GM18526 (cell line): Measurements from ENCODE around the gene ANKH.

Experiments
- POLR2A ChIP-seq: IDR thresholded peaks from 3 replicates; pipeline ENCODE4 v1.6.1; 2011; ENCODE audit not compliant: insufficient read length; ENCODE audit errors: extremely low read depth

ANKH gene

GRCh38 chr5:14871214-14872069 lies at the start of gene ANKH:
TSS of gene ANKH (minus strand) at chr5:14871778. CDS start at chr5:14871447, 331 bp downstream.
- peak; percentile 14 for TF ChIP-seq POLR2A

GRCh38 chr5:14920121-14920520 lies 48.5 kb upstream of the ANKH start:
- TF ChIP-seq POLR2A, result no peak

- no peak for TF ChIP-seq POLR2A
Observed at GRCh38 chr5:14917719-14918118, 46.1 kb upstream of the ANKH start.

- no peak for TF ChIP-seq POLR2A
Observed at GRCh38 chr5:14915291-14915952, 43.8 kb upstream of the ANKH start.

GRCh38 chr5:14914623-14915260 lies 43.2 kb upstream of the ANKH start:
- no peak for TF ChIP-seq POLR2A

- no peak for TF ChIP-seq POLR2A
Observed at GRCh38 chr5:14914193-14914592, 42.6 kb upstream of the ANKH start.

- no peak for TF ChIP-seq POLR2A
Observed at GRCh38 chr5:14913096-14913495, 41.5 kb upstream of the ANKH start.

- TF ChIP-seq POLR2A, result no peak
Observed at GRCh38 chr5:14912206-14912605, 40.6 kb upstream of the ANKH start.

- no peak for TF ChIP-seq POLR2A
Observed at GRCh38 chr5:14909369-14909768, 37.8 kb upstream of the ANKH start.

- TF ChIP-seq POLR2A, result no peak
Observed at GRCh38 chr5:14908172-14908571, 36.6 kb upstream of the ANKH start.

- TF ChIP-seq POLR2A, result no peak
Observed at GRCh38 chr5:14906628-14907027, 35.0 kb upstream of the ANKH start.

GRCh38 chr5:14902826-14903560 lies 31.4 kb upstream of the ANKH start:
- TF ChIP-seq POLR2A, result no peak

- TF ChIP-seq POLR2A, result no peak
Observed at GRCh38 chr5:14901462-14902051, 30.0 kb upstream of the ANKH start.

- TF ChIP-seq POLR2A, result no peak
Observed at GRCh38 chr5:14900693-14901461, 29.3 kb upstream of the ANKH start.
